22Rv1 (cell line): ENCODE results near the gene SYNDIG1L.

Experiments used
- H3K27ac ChIP-seq: fragments of 450-650 bp; 2 replicates; pipeline ENCODE4 v1.5.1; 2017
- ZFX ChIP-seq: fragments of 450-650 bp; IDR thresholded peaks from 2 replicates; pipeline ENCODE4 v1.6.1; 2017; ENCODE audit warnings: antibody characterized with exemption, borderline replicate concordance
- TF ChIP-seq, protein P1 (sequence below): fragments of 450-650 bp; IDR thresholded peaks from 2 replicates; pipeline ENCODE4 v1.5.1; 2017; ENCODE audit warnings: mild to moderate bottlenecking

Gene SYNDIG1L

DNA sequence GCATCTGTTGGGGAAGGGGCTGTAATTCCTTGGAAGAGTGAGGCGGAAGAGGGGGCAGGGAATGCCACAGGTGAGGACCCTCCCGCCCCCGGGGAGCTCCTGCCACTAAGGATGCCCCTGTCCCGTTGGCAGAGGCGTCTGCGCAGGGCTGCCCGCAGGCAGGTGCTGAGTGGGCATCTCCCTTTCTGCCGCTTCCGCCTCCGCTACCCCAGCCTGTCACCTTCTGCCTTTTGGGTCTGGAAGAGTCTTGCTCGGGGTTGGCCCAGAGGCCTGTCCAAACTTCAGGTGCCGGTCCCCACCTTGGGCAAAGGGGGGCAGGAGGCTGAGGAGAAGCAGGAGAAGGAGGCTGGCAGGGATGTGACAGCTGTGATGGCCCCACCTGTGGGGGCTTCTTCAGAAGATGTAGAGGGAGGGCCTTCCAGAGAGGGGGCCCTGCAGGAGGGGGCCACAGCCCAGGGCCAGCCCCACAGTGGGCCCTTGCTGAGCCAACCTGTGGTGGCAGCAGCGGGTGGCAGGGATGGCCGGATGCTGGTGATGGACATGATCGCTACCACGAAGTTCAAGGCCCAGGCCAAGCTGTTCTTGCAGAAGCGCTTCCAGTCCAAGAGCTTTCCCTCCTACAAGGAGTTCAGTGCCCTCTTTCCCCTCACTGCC lies 67.7 kb downstream of the SYNDIG1L start:
- TF ChIP-seq ZFX: no peak
- TF ChIP-seq, protein P1, sequence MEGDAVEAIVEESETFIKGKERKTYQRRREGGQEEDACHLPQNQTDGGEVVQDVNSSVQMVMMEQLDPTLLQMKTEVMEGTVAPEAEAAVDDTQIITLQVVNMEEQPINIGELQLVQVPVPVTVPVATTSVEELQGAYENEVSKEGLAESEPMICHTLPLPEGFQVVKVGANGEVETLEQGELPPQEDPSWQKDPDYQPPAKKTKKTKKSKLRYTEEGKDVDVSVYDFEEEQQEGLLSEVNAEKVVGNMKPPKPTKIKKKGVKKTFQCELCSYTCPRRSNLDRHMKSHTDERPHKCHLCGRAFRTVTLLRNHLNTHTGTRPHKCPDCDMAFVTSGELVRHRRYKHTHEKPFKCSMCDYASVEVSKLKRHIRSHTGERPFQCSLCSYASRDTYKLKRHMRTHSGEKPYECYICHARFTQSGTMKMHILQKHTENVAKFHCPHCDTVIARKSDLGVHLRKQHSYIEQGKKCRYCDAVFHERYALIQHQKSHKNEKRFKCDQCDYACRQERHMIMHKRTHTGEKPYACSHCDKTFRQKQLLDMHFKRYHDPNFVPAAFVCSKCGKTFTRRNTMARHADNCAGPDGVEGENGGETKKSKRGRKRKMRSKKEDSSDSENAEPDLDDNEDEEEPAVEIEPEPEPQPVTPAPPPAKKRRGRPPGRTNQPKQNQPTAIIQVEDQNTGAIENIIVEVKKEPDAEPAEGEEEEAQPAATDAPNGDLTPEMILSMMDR: no peak
- H3K27ac ChIP-seq: no peak overlapping the region

DNA sequence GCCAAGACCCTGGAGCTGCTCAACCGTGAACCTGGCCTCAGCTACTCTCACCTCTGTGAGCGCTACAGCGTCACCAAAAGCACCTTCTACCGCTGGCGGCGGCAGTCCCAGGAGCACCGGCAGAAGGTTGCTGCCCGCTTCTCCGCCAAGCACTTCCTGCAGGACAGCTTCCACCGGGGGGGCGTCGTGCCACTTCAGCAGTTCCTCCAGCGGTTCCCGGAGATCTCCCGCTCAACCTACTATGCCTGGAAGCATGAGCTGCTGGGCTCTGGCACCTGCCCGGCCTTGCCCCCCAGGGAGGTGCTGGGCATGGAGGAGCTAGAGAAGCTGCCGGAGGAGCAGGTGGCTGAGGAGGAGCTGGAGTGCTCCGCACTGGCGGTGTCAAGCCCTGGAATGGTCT lies 68.4 kb downstream of the SYNDIG1L start:
- TF ChIP-seq ZFX: no peak
- TF ChIP-seq, protein P1: no peak
- H3K27ac ChIP-seq: no peak overlapping the region

DNA sequence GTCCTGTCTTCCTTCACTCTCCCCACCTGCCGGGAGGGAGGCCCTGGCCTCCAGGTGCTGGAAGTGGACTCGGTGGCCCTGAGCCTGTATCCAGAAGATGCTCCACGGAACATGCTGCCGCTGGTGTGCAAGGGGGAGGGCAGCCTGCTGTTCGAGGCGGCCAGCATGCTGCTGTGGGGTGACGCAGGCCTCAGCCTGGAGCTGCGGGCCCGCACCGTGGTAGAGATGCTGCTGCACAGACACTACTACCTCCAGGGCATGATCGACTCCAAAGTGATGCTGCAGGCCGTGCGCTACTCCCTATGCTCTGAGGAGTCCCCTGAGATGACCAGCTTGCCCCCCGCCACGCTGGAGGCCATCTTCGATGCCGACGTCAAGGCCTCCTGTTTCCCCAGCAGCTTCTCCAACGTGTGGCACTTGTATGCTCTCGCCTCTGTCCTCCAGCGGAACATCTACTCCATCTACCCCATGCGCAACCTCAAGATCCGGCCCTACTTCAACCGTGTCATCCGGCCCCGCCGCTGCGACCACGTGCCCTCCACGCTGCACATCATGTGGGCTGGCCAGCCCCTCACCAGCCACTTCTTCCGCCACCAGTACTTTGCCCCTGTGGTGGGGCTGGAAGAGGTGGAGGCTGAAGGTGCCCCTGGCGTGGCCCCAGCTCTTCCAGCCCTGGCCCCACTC lies 69.0 kb downstream of the SYNDIG1L start:
- H3K27ac ChIP-seq: no peak overlapping the region
- TF ChIP-seq ZFX: no peak
- TF ChIP-seq, protein P1: no peak
